ENCODE data around the gene ANKRD33B.
"Not testable (repeated sequence)": the region's sequence is repeated elsewhere in the genome, so short reads cannot be mapped to it uniquely, and the experiment has no call there.

The ANKRD33B gene

GRCh38 chr5:10601246-10602030, 37.6 kb downstream of the ANKRD33B start:
- DNase-seq (ENCODE audit: low read depth) = peak; percentile 57
- H3K4me3 ChIP-seq (ENCODE audit: low read depth, low read length) = peak overlapping the region; percentile 50
- no peak for TF ChIP-seq CTCF (IDR thresholded peaks at IDR 0.05; ENCODE audit: insufficient read depth, low read depth, low read length, missing control alignments)

- DNase-seq (ENCODE audit: low read depth) = no peak
These were observed 38.3 kb downstream of the ANKRD33B start for GRCh38 chr5:10602031-10602806.

GRCh38 chr5:10604975-10605374, 41.1 kb downstream of the ANKRD33B start:
- no peak overlapping the region for H3K4me3 ChIP-seq (ENCODE audit: low read depth, low read length)
- TF ChIP-seq CTCF (IDR thresholded peaks at IDR 0.05; ENCODE audit: insufficient read depth, low read depth, low read length, missing control alignments) = no peak
- DNase-seq (ENCODE audit: low read depth) = no peak

More at GRCh38 chr5:10602031-10602806, 38.3 kb downstream of the ANKRD33B start:
- no peak overlapping the region for H3K4me3 ChIP-seq (ENCODE audit: low read depth, low read length)
- no peak for TF ChIP-seq CTCF (IDR thresholded peaks at IDR 0.05; ENCODE audit: insufficient read depth, low read depth, low read length, missing control alignments)

- not testable (repeated sequence) for DNase-seq (ENCODE audit: low read depth); H3K4me3 ChIP-seq (ENCODE audit: low read depth, low read length)
These were observed 42.8 kb downstream of the ANKRD33B start for GRCh38 chr5:10606632-10607022.

- TF ChIP-seq CTCF (IDR thresholded peaks at IDR 0.05; ENCODE audit: insufficient read depth, low read depth, low read length, missing control alignments) = no peak
- DNase-seq (ENCODE audit: low read depth) = peak; percentile 95
- peak overlapping the region; percentile 37 for H3K4me3 ChIP-seq (ENCODE audit: low read depth, low read length)
These were observed 43.3 kb downstream of the ANKRD33B start for GRCh38 chr5:10607023-10607665.

- TF ChIP-seq CTCF (IDR thresholded peaks at IDR 0.05; ENCODE audit: insufficient read depth, low read depth, low read length, missing control alignments) = no peak
- peak; percentile 86 for DNase-seq (ENCODE audit: low read depth)
- H3K4me3 ChIP-seq (ENCODE audit: low read depth, low read length) = peak overlapping the region; percentile 37
These were observed 43.8 kb downstream of the ANKRD33B start for GRCh38 chr5:10607666-10608073.

GRCh38 chr5:10608081-10608480, 44.2 kb downstream of the ANKRD33B start:
- not testable (repeated sequence) for DNase-seq (ENCODE audit: low read depth)
- H3K4me3 ChIP-seq (ENCODE audit: low read depth, low read length) = peak overlapping the region; percentile 37

All from GM12865 (cell line).